Dendritic cell treated with granulocyte-macrophage colony-stimulating factor and Interleukin-4, amounts not matched to agents 40 ng/mL and 50 ng/mL, for 4 days (primary cell): ENCODE results near the gene PDXDC1.
"Not testable (repeated sequence)": the region's sequence is repeated elsewhere in the genome, so short reads cannot be mapped to it uniquely, and the experiment has no call there.

Experiments used
- H3K27ac Mint-ChIP-seq: one replicate; pipeline ENCODE4 v1.8.0; 2022; ENCODE audit warnings: mild to moderate bottlenecking, mixed read lengths
- H3K27me3 Mint-ChIP-seq: one replicate; pipeline ENCODE4 v1.8.0; 2022; ENCODE audit warnings: mild to moderate bottlenecking, mixed read lengths
- H3K36me3 Mint-ChIP-seq: one replicate; pipeline ENCODE4 v1.8.0; 2022; ENCODE audit warnings: low read depth, mixed read lengths
- H3K4me1 Mint-ChIP-seq: one replicate; pipeline ENCODE4 v1.8.0; 2022; ENCODE audit warnings: low read depth, mixed read lengths
- H3K4me3 Mint-ChIP-seq: one replicate; pipeline ENCODE4 v1.8.0; 2022; ENCODE audit warnings: mild to moderate bottlenecking, moderate library complexity, mixed read lengths
- H3K9me3 Mint-ChIP-seq: one replicate; pipeline ENCODE4 v1.8.0; 2022; ENCODE audit warnings: mixed read lengths
- intact Hi-C: fragments of 100-400 bp; cut with micrococcal nuclease; formaldehyde crosslinking; loops from one replicate; pipeline ENCODE4 v1.15.0; 2022

The PDXDC1 gene, protein sequence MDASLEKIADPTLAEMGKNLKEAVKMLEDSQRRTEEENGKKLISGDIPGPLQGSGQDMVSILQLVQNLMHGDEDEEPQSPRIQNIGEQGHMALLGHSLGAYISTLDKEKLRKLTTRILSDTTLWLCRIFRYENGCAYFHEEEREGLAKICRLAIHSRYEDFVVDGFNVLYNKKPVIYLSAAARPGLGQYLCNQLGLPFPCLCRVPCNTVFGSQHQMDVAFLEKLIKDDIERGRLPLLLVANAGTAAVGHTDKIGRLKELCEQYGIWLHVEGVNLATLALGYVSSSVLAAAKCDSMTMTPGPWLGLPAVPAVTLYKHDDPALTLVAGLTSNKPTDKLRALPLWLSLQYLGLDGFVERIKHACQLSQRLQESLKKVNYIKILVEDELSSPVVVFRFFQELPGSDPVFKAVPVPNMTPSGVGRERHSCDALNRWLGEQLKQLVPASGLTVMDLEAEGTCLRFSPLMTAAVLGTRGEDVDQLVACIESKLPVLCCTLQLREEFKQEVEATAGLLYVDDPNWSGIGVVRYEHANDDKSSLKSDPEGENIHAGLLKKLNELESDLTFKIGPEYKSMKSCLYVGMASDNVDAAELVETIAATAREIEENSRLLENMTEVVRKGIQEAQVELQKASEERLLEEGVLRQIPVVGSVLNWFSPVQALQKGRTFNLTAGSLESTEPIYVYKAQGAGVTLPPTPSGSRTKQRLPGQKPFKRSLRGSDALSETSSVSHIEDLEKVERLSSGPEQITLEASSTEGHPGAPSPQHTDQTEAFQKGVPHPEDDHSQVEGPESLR

DNA sequence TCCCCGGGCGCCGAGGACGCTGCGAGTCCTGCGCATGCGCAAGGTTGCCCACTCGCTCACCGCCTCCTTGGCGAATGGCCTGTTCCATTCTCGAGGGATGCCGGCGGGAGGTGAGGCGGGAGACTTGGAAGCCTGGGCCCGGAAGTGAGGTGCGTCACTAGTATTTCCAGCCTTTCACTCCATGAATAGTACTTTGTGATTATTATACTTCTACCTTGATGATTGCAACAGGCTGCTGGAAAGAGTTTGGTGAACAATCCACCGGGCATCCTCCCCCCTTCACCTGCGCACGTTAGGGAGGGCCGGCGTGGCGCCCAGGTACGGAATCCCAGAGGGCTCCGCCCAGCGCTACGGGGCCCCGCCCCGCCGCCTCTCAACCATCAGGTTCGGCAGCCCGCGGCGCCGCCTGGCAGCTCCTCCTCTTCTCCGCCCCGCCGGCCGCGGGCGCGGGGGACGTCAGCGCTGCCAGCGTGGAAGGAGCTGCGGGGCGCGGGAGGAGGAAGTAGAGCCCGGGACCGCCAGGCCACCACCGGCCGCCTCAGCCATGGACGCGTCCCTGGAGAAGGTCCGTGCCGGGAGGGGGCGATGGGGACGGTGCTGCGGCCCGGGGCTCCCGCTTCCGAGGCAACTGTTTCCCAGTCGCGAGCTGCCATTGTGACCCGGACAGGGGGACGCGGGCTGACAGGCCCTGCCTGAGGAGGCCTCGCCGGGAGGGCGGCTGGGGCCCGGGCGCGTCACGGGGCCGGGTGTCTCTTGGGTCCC lies at the start of gene PDXDC1:
Gene PDXDC1 (plus strand): TSS at position 371 of the 762 bp plus-strand sequence. CDS start 174 bp downstream, at position 545.
- intact Hi-C loops, H3K36me3 Mint-ChIP-seq, H3K27me3 Mint-ChIP-seq, H3K9me3 Mint-ChIP-seq: not testable (repeated sequence)
- H3K4me3 Mint-ChIP-seq: peak within 1 kb of the TSS; percentile 83
- peak within 1 kb of the TSS; percentile 84 for H3K27ac Mint-ChIP-seq
- H3K4me1 Mint-ChIP-seq: peaks cover 28% of the 10 kb centered on the region

DNA sequence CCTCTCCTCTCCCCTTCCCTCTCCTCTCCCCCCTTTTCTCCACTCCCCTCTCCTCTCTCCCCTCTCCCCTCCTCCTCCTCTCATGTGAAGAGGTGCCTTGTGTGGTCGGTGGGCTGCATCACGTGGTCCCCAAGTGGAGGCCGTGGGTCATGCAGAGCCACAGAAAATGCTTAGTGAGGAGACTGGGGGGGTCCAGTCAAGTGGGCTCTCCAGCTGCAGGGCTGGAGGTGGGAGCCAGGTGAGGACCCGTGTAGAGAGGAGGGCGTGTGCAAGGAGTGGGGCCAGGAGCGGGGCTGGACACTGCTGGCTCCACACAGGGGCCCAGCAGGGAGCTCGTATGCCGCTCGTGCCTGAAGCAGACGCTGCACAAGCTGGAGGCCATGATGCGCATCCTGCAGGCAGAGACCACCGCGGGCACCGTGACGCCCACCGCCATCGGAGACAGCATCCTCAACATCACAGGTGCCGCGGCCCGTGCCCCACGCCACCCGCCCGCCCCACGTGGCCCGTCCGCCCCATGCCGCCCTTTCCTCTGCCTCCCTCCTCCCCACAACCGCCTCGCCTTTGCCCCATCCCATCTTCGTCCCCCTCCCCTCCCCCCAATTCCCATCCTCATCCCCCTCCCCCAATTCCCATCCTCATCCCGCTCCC lies 46.6 kb upstream of the PDXDC1 start:
- peaks cover 17% of the 10 kb centered on the region for H3K36me3 Mint-ChIP-seq
- H3K27me3 Mint-ChIP-seq, H3K27ac Mint-ChIP-seq, intact Hi-C loops, H3K4me1 Mint-ChIP-seq, H3K9me3 Mint-ChIP-seq, H3K4me3 Mint-ChIP-seq: not testable (repeated sequence)

DNA sequence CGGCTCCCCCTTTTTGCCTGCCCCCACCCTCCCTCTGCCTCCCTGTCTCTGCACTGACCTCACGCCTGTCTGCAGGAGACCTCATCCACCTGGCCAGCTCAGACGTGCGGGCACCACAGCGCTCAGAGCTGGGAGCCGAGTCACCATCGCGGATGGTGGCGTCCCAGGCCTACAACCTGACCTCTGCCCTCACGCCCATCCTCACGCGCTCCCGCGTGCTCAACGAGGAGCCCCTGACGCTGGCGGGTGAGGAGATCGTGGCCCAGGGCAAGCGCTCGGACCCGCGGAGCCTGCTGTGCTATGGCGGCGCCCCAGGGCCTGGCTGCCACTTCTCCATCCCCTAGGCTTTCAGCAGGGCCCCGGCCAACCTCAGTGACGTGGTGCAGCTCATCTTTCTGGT lies 45.6 kb upstream of the PDXDC1 start:
- H3K4me3 Mint-ChIP-seq, H3K27ac Mint-ChIP-seq, intact Hi-C loops, H3K4me1 Mint-ChIP-seq, H3K9me3 Mint-ChIP-seq, H3K27me3 Mint-ChIP-seq: not testable (repeated sequence)
- H3K36me3 Mint-ChIP-seq: peaks cover 18% of the 10 kb centered on the region

DNA sequence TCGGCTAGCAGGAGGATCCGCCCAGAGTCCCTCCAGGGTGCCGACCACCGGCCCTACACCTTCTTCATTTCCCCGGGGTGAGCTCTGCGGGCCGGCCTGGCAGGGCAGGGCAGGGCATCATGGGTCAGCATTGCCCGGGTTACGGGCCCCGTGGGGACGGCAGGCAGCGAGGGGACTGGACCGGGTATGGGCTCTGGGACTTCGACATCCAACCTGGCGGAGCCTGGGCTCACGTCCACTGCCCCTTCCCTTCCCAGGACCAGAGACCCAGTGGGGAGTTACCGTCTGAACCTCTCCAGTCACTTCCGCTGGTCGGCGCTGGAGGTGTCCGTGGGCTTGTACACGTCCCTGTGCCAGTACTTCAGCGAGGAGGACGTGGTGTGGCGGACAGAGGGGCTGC lies 44.6 kb upstream of the PDXDC1 start:
- intact Hi-C loops, H3K9me3 Mint-ChIP-seq, H3K4me1 Mint-ChIP-seq, H3K27ac Mint-ChIP-seq, H3K27me3 Mint-ChIP-seq, H3K4me3 Mint-ChIP-seq: not testable (repeated sequence)
- H3K36me3 Mint-ChIP-seq: peaks cover 18% of the 10 kb centered on the region

DNA sequence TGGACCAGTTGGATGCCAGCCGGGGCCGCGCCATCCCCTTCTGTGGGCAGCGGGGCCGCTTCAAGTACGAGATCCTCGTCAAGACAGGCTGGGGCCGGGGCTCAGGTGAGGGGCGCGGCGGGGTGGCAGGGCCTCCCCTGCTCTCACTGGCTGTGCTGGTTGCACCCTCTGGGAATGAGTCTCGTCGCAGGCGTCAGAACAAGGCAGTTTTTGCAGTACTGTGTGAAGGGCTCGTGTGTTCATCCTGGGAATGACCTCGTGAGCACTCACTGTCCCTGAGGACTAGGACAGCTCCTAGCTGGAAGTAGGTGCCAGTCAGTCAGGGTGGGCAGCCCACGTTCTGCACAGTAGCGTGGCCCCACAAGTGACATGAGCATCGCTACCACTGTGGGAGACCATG lies 43.9 kb upstream of the PDXDC1 start:
- H3K4me3 Mint-ChIP-seq, intact Hi-C loops, H3K27ac Mint-ChIP-seq, H3K4me1 Mint-ChIP-seq, H3K27me3 Mint-ChIP-seq, H3K9me3 Mint-ChIP-seq: not testable (repeated sequence)
- peaks cover 18% of the 10 kb centered on the region for H3K36me3 Mint-ChIP-seq

DNA sequence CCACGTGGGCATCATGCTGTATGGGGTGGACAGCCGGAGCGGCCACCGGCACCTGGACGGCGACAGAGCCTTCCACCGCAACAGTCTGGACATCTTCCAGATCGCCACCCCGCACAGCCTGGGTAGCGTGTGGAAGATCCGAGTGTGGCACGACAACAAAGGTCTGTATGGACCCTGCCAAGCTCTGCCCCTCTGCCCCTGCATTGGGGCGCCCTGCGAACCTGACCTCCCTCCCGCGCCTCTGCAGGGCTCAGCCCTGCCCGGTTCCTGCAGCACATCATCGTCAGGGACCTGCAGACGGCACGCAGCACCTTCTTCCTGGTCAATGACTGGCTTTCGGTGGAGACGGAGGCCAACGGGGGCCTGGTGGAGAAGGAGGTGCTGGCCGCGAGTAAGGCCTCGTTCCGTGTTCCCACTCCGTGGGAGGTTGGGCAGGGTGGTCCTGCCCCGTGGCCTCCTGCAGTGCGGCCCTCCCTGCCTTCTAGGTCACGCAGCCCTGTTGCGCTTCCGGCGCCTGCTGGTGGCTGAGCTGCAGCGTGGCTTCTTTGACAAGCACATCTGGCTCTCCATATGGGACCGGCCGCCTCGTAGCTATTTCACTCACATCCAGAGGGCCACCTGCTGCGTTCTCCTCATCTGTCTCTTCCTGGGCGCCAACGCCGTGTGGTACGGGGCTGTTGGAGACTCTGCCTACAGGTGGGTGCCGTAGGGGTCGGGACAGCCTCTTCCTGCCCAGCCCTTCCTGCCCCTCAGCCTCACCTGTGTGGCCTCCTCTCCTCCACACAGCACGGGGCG lies 42.0 kb upstream of the PDXDC1 start:
- H3K27ac Mint-ChIP-seq, H3K4me1 Mint-ChIP-seq, H3K27me3 Mint-ChIP-seq, H3K9me3 Mint-ChIP-seq, intact Hi-C loops, H3K4me3 Mint-ChIP-seq: not testable (repeated sequence)
- peaks cover 16% of the 10 kb centered on the region for H3K36me3 Mint-ChIP-seq

DNA sequence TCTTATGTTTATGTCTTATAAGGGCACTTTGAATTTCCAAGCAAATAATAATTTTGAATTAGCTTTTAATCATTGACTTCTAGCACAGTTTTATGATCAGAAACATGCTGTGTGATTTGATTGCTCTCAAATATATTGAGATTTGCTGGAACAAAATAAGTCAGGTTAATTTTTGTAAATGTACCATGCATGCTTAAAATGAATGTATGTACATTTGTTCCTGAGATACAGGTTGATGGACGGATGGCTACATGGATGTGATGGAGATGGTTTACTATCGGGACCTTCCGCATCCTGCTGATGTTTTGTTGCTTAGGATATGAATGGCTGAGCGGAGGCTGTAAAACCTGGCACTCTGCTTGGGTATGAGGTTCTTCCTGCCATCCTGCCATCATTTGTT lies 37.7 kb upstream of the PDXDC1 start, which contains the start of gene NPIPA1:
Gene NPIPA1 (plus strand): TSS at position 301 of the 400 bp plus-strand sequence. CDS start 0 bp downstream, at position 301.
- H3K9me3 Mint-ChIP-seq, intact Hi-C loops, H3K4me3 Mint-ChIP-seq, H3K4me1 Mint-ChIP-seq, H3K27me3 Mint-ChIP-seq, H3K36me3 Mint-ChIP-seq, H3K27ac Mint-ChIP-seq: not testable (repeated sequence)

DNA sequence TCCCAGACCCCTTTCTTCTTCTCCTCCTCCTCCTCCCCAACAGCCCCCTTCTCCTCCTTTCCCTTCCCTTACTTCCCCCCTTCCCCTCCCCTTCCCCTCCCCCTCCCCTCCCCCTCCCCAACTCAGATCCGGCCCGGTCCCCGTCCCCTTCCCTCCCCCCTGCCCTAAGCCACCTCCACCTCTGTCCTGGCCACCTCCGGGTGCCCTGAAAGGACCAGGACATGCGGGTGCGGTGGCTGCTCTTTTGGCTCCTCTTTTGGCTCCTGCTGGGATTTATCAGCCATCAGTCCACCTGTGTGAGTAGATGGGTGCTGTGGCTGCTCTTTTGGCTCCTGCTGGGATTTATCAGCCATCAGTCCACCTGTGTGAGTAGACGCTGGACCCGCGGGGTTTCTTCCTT lies 36.8 kb upstream of the PDXDC1 start:
- intact Hi-C loops, H3K27me3 Mint-ChIP-seq, H3K9me3 Mint-ChIP-seq, H3K27ac Mint-ChIP-seq, H3K36me3 Mint-ChIP-seq, H3K4me3 Mint-ChIP-seq, H3K4me1 Mint-ChIP-seq: not testable (repeated sequence)

DNA sequence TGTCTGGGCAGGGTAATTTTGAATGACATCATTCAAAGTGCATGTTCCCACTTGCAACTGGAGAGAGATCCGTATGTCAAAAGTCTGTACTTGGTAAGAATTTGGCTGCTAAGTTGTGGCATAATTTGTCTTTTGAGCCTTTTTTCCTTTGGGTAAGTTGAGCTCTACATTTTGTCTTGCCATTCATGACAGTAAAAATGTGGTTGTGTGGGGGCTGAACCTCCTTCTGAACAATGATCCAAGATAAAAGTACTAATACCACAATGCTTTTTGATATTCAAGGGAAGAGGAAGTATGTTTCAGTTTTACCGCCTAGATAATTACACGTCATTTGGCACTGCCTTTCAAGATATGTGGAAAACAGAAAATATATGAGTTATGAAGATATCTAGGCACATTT lies 32.1 kb upstream of the PDXDC1 start:
- intact Hi-C loops, H3K36me3 Mint-ChIP-seq, H3K4me1 Mint-ChIP-seq, H3K27ac Mint-ChIP-seq, H3K27me3 Mint-ChIP-seq, H3K4me3 Mint-ChIP-seq, H3K9me3 Mint-ChIP-seq: not testable (repeated sequence)

DNA sequence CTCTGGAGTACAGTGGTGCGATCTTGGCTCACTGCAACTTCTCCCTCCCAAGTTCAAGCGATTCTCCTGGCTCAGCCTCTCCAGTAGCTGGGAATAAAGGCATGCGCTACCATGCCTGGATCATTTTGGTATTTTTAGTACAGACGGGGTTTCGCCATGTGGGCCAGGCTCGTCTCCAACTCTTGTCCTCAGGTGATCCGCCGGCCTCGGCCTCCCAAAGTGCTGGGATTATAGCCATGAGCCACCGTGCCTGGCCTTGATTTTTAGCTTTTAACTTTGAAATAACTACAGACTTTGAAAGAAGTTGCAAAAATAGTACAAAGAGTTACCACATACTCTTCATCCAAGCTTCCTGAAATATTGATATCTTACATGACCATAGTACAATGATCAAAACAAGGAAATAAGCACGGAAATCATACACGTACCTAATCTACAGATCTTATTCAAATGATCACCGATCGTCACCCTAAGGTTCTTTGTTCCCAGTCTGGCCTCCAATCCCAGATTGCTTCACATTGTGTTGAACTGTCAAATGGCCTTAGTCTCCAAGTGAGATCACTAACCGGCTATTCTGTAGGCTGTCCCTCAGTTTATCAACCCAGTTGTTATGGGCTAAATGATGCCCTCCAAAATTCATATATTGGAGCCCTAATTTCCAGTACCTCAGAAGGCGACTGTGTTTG lies 19.1 kb upstream of the PDXDC1 start:
- H3K4me1 Mint-ChIP-seq: no peaks in the 10 kb centered on the region
- H3K9me3 Mint-ChIP-seq: no peaks in the 10 kb centered on the region
- intact Hi-C loops: no loop called here
- no peak overlapping the region for H3K4me3 Mint-ChIP-seq
- H3K36me3 Mint-ChIP-seq: no peaks in the 10 kb centered on the region
- H3K27me3 Mint-ChIP-seq: no peaks in the 10 kb centered on the region
- H3K27ac Mint-ChIP-seq: no peak overlapping the region

DNA sequence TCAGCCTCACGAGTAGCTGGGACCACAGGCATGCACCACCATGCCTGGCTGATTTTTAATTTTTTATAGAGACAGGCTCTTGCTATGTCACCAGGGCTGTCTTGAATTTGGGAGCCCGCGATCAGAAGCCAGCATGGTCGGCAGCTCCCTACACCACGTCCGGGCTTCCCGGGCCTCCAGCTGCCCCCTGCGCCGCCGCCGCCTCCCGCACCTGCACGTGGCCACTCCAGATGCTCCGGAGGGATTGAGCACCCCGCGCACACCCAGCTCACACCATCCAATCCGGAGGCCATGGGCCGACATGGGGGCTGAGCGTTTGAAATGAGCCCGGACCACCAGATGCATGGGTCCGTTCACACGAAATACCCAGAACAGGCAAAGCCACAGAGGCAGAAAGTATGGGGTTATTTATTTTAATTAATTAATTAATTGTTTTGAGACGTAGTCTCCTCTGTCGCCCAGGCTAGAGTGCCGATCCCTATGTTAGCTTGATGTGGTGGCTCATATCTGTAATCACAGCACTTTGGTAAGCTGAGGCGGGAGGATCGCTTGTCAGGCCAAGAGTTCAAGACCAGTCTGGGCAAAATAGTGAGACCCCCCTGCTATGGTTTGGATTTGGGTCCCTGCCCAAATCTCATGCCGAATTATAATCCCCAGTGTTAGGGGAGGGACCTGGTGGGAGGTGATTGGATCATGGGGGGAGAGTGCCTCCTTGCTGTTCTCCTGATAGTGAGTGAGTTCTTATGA lies 17.1 kb upstream of the PDXDC1 start:
- H3K4me3 Mint-ChIP-seq: no peak overlapping the region
- no peak overlapping the region for H3K27ac Mint-ChIP-seq
- H3K4me1 Mint-ChIP-seq: no peaks in the 10 kb centered on the region
- H3K36me3 Mint-ChIP-seq: no peaks in the 10 kb centered on the region
- no peaks in the 10 kb centered on the region for H3K9me3 Mint-ChIP-seq
- peaks cover 9% of the 10 kb centered on the region for H3K27me3 Mint-ChIP-seq
- intact Hi-C loops: no loop called here

DNA sequence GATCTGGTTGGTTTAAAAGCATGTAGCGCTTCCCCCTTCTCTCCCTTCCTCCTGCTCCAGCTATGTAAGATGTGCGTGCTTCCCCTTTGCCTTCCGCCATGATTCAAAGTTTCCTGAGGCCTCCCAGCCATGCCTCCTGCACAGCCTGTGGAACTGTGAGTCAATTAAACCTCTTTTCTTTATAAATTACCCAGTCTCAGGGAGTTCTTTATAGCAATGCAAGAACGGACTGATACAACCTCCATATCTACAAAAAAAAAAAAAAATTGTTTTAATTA lies 16.6 kb upstream of the PDXDC1 start:
- intact Hi-C loops: no loop called here
- no peaks in the 10 kb centered on the region for H3K4me1 Mint-ChIP-seq
- H3K4me3 Mint-ChIP-seq: no peak overlapping the region
- H3K36me3 Mint-ChIP-seq: no peaks in the 10 kb centered on the region
- no peaks in the 10 kb centered on the region for H3K9me3 Mint-ChIP-seq
- H3K27me3 Mint-ChIP-seq: peaks cover 12% of the 10 kb centered on the region
- H3K27ac Mint-ChIP-seq: no peak overlapping the region
